Heart right ventricle (tissue), 16 donors: Measurements from ENCODE around the gene MVB12B. TPM values are rescaled to one million over a fixed set of nuclear protein-coding genes. Genes with fewer than 3 reads are reported as not detected.

ENCODE experiments used
- ATAC-seq, 8 donors: fragments of 200-7000 bp; cut with Tn5 transposase; one replicate each; pipeline ENCODE4 v1.9.1; 2020; ENCODE audit warnings: mild to moderate bottlenecking in 8 of 8, moderate library complexity in 8 of 8, moderate number of reproducible peaks in 1 of 8
- DNase-seq, 2 donors: peaks; one replicate each; pipeline ENCODE4 v3.0.0-alpha.2; 2020
- H3K27ac ChIP-seq, 10 donors: fragments of 200-600 bp; sonication (generic) in 2 of 10; one replicate each; pipeline versions ENCODE4 v1.5.0 to v1.8.0; 2020 to 2022; ENCODE audit warnings: mild to moderate bottlenecking in 3 of 10
- H3K27me3 ChIP-seq, 7 donors: fragments of 200-600 bp; one replicate each; pipeline ENCODE4 v1.8.0; 2021 to 2022; ENCODE audit warnings: mild to moderate bottlenecking in 2 of 7
- H3K36me3 ChIP-seq, 9 donors: fragments of 200-600 bp; sonication (generic) in 1 of 9; one replicate each; pipeline versions ENCODE4 v1.5.0 to v1.8.0; 2020 to 2022; ENCODE audit warnings: mild to moderate bottlenecking in 2 of 9
- H3K4me1 ChIP-seq, 9 donors: fragments of 200-600 bp; sonication (generic) in 1 of 9; one replicate each; pipeline versions ENCODE4 v1.5.0 to v1.8.0; 2020 to 2022; ENCODE audit warnings: mild to moderate bottlenecking in 4 of 9
- H3K4me3 ChIP-seq, 10 donors: fragments of 200-600 bp; sonication (generic) in 2 of 10; one replicate each; pipeline versions ENCODE4 v1.5.0 to v1.8.0; 2020 to 2022; ENCODE audit warnings: mild to moderate bottlenecking in 7 of 10, moderate library complexity in 2 of 10
- H3K9me3 ChIP-seq, 11 donors: fragments of 200-600 bp in 10 of 11; sonication (generic) in 2 of 11; one replicate each; pipeline versions ENCODE4 v1.5.0 to v1.8.0; 2013 to 2022; ENCODE audit warnings: mild to moderate bottlenecking in 2 of 11, control low read depth in 1 of 11, moderate library complexity in 1 of 11
- CTCF ChIP-seq, 9 donors: fragments of 200-600 bp; sonication (generic) in 2 of 9; IDR thresholded peaks; one replicate each; pipeline versions ENCODE4 v1.5.0 to v1.8.0; 2021 to 2022; ENCODE audit warnings: antibody characterized with exemption in 9 of 9, mild to moderate bottlenecking in 5 of 9, moderate library complexity in 1 of 9
- WGBS, 2 donors: extraction: QIAGEN DNeasy Blood & Tissue Kit; methylation state at CpG; one replicate each; pipeline ENCODE4 v1.1.7; 2013; ENCODE audit warnings: inconsistent platforms in 1 of 2; 5-methylcytosine and 5-hydroxymethylcytosine counted together
- intact Hi-C, 10 donors: fragments of 100-400 bp; cut with DNase I; formaldehyde crosslinking; loops; one replicate each; pipeline versions ENCODE4 v1.11.1 to v1.14.2; 2022
- polyA plus RNA-seq, 2 donors: library from polyadenylated mRNA; stranded (reverse); fragments of 200-250 nt; gene quantifications; one replicate each; pipeline ENCODE4 v1.2.3, GENCODE V29; 2013
- total RNA-seq, 10 donors: library from RNA; stranded (reverse); fragmentation: NEBNext Ultra II Directional in 3 of 10; extraction: Animal tissue kit (Norgen Biotek cat#: 25700) in 3 of 10; gene quantifications; one replicate each; pipeline versions ENCODE4 v1.2.1 to v1.2.4, GENCODE V29; 2021 to 2023
- donor health status: Arrhythmogenic right ventricular cardiomyopathy.
- donor health status: ischemic (EF 13 %, LVEDD 7.1; RV severe dilation, severe dysfunction).
- donor health status: healthy with polysubstance abuse.
- donor health status: DM: no; HTN: yes; CAD: no.
- donor health status: DM: no; HTN: no; CAD: no.
- donor health status: ischemic (EF 25% LVEDD 6.9; RV normal size, moderate dysfunction).
- donor health status: ischemic (EF 25% LVEDD 5.7; RV mildly dilated, moderate dysfunction).
- donor health status: healthy.
- donor health status: DM: yes; HTN: yes; CAD: no.
- donor health status: Ischemic cardiomyopathy.
- donor health status: ischemic (EF 35%, LVEDD 5.7; RV mildly dilated, moderate dysfunction).
- donor health status: nonischemic (EF 11% LVEDD 7.7; RV severe dilation, severe dysfunction).
- donor health status: DM: yes; HTN: yes; CAD: no.
- donor health status: PGD.
- donor health status: ischemic (EF 29% LVEDD 5.4; RV normal size, mild dysfunction).
- donor health status: nonischemic (EF 23%, LVEDD 6.1; RV moderate dilation, normal function).

Gene MVB12B
- total and polyA plus RNA-seq, 12 donors, result 2.8 to 16.5 (median 10.6) TPM

GRCh38 chr9:126452106-126452505, 125.5 kb downstream of the MVB12B start:
- no peaks in the 10 kb centered on the region for H3K9me3 ChIP-seq
- no peaks in the 10 kb centered on the region for H3K27me3 ChIP-seq
- TF ChIP-seq CTCF (IDR thresholded peaks at IDR 0.05), result no peak
- DNase-seq, result no peak
- H3K4me1 ChIP-seq, result peaks cover 0 to 13% (median 6%) of the 10 kb centered on the region in 9 donors
- H3K27ac ChIP-seq, result no peak overlapping the region
- WGBS, 2 donors, result 92 to 93% methylated on average over 12 of the region's 12 CpGs
- no peak overlapping the region for H3K4me3 ChIP-seq
- H3K36me3 ChIP-seq, result peaks cover 0 to 18% (median 0%) of the 10 kb centered on the region in 9 donors
- ATAC-seq, result no peak
- intact Hi-C loops, result no loop called here

GRCh38 chr9:126453156-126453963, 126.7 kb downstream of the MVB12B start:
- 89 to 96% methylated on average over 14 of the region's 14 CpGs for WGBS, 2 donors

GRCh38 chr9:126454215-126454614, 127.6 kb downstream of the MVB12B start:
- no peak for DNase-seq
- intact Hi-C loops, result no loop called here
- peaks cover 0 to 5% (median 0%) of the 10 kb centered on the region in 9 donors for H3K36me3 ChIP-seq
- H3K4me3 ChIP-seq, result no peak overlapping the region
- H3K9me3 ChIP-seq, result no peaks in the 10 kb centered on the region
- TF ChIP-seq CTCF (IDR thresholded peaks at IDR 0.05), result no peak
- H3K27ac ChIP-seq, result no peak overlapping the region
- 85 to 90% methylated on average over 4 of the region's 4 CpGs for WGBS, 2 donors
- no peak for ATAC-seq
- no peaks in the 10 kb centered on the region for H3K27me3 ChIP-seq
- peaks cover 0 to 13% (median 6%) of the 10 kb centered on the region in 9 donors for H3K4me1 ChIP-seq

More at GRCh38 chr9:126453156-126453963, 126.7 kb downstream of the MVB12B start:
- H3K4me1 ChIP-seq, result peaks cover 0 to 13% (median 6%) of the 10 kb centered on the region in 9 donors
- H3K4me3 ChIP-seq, result no peak overlapping the region
- ATAC-seq (no peak), DNase-seq (no peak)
- no peak for TF ChIP-seq CTCF (IDR thresholded peaks at IDR 0.05)
- intact Hi-C loops, result no loop called here
- H3K27me3 ChIP-seq, result no peaks in the 10 kb centered on the region
- H3K9me3 ChIP-seq, result no peaks in the 10 kb centered on the region
- H3K27ac ChIP-seq, result no peak overlapping the region
- H3K36me3 ChIP-seq, result peaks cover 0 to 12% (median 0%) of the 10 kb centered on the region in 9 donors

GRCh38 chr9:126454795-126455194, 128.2 kb downstream of the MVB12B start:
- H3K4me3 ChIP-seq, result no peak overlapping the region
- H3K4me1 ChIP-seq, result peaks cover 0 to 13% (median 6%) of the 10 kb centered on the region in 9 donors
- H3K9me3 ChIP-seq, result no peaks in the 10 kb centered on the region
- DNase-seq (no peak), ATAC-seq (no peak)
- peaks cover 0 to 3% (median 0%) of the 10 kb centered on the region in 9 donors for H3K36me3 ChIP-seq
- TF ChIP-seq CTCF (IDR thresholded peaks at IDR 0.05), result no peak
- H3K27ac ChIP-seq, result no peak overlapping the region
- intact Hi-C loops, result loop anchor here in 1 of 10 donors (5.0 kb wide), 1 partner anchor 37 kb away; no protein-coding TSS in a partner anchor
- 96 to 98% methylated on average over 9 of the region's 9 CpGs for WGBS, 2 donors
- H3K27me3 ChIP-seq, result no peaks in the 10 kb centered on the region
